ENCODE results near the gene CELSR2. TPM values are rescaled to one million over a fixed set of nuclear protein-coding genes. Genes with fewer than 3 reads are reported as not detected.

CELSR2 gene
- total RNA-seq: 1 to 10 TPM; 7.3 to 7.5 TPM

GRCh38 chr1:109248797-109249629 lies at the start of gene CELSR2:
TSS of gene CELSR2 (plus strand) at chr1:109249539. CDS start at chr1:109250080, 541 bp downstream.
- Histone ChIP-seq H3K4me1 (peaks cover 28% of the 10 kb centered on the region), H3K4me3 (peak within 1 kb of the TSS in 1 of 2 donors; percentile 22), H3K27ac (no peak within 1 kb of the TSS), H3K27me3 (no peaks in the 10 kb centered on the region), H3K9me3 (no peaks in the 10 kb centered on the region), H3K36me3 (replicated peaks in 1 of 2; ENCODE audit: insufficient read depth in 1 of 2, low read depth in 2 of 2) (no peaks in the 10 kb centered on the region)
- ATAC-seq (peak; percentile 91), DNase-seq (peak; percentile 65 to 84 (median 72))
- peak in 1 of 3 donors; percentile 12 for TF ChIP-seq POLR2A (IDR thresholded peaks at IDR 0.05)
- no peak for TF ChIP-seq CTCF (IDR thresholded peaks at IDR 0.05)
- 22 to 56% methylated on average over 9 to 29 of the region's 49 CpGs for WGBS, 2 donors
- intact Hi-C loops (cut with DNase I): no loop called here

- H3K27me3 ChIP-seq: no peaks in the 10 kb centered on the region
- DNase-seq: peak in 1 of 4 donors; percentile 7
- H3K36me3 ChIP-seq (replicated peaks in 1 of 2; ENCODE audit: insufficient read depth in 1 of 2, low read depth in 2 of 2): peaks cover 0 to 3% of the 10 kb centered on the region in 2 donors
- H3K9me3 ChIP-seq: no peaks in the 10 kb centered on the region
- 49 to 83% methylated on average over 7 to 10 of the region's 10 CpGs for WGBS, 2 donors
- peaks cover 12% of the 10 kb centered on the region for H3K4me1 ChIP-seq
- H3K27ac ChIP-seq: no peak overlapping the region
- intact Hi-C loops (cut with DNase I): loop anchor here (10.0 kb wide), 1 partner anchor 95 kb away; no protein-coding TSS in a partner anchor
- no peak for TF ChIP-seq CTCF (IDR thresholded peaks at IDR 0.05)
- TF ChIP-seq POLR2A (IDR thresholded peaks at IDR 0.05): no peak
- H3K4me3 ChIP-seq: no peak overlapping the region
- no peak for ATAC-seq
These were observed 49.6 kb upstream of the CELSR2 start for GRCh38 chr1:109199710-109200109.

- WGBS, 2 donors: 81 to 91% methylated on average over 2 of the region's 2 CpGs
- Histone ChIP-seq H3K4me3 (no peak overlapping the region), H3K27ac (no peak overlapping the region), H3K4me1 (peaks cover 12% of the 10 kb centered on the region), H3K36me3 (replicated peaks in 1 of 2; ENCODE audit: insufficient read depth in 1 of 2, low read depth in 2 of 2) (peaks cover 0 to 3% of the 10 kb centered on the region in 2 donors), H3K27me3 (no peaks in the 10 kb centered on the region), H3K9me3 (no peaks in the 10 kb centered on the region)
- intact Hi-C loops (cut with DNase I): no loop called here
- DNase-seq: peak in 2 of 4 donors; percentile 44 to 47
- no peak for ATAC-seq
- TF ChIP-seq CTCF (IDR thresholded peaks at IDR 0.05): peak in 6 of 7 experiments; percentile 15 to 32 (median 27)
- TF ChIP-seq POLR2A (IDR thresholded peaks at IDR 0.05): no peak
These were observed 48.1 kb upstream of the CELSR2 start for GRCh38 chr1:109201123-109201703.

GRCh38 chr1:109204484-109204883 lies 44.9 kb upstream of the CELSR2 start:
- H3K9me3 ChIP-seq: no peaks in the 10 kb centered on the region
- peaks cover 12% of the 10 kb centered on the region for H3K4me1 ChIP-seq
- no peak overlapping the region for H3K4me3 ChIP-seq
- H3K36me3 ChIP-seq (replicated peaks in 1 of 2; ENCODE audit: insufficient read depth in 1 of 2, low read depth in 2 of 2): peaks cover 0 to 3% of the 10 kb centered on the region in 2 donors
- TF ChIP-seq CTCF (IDR thresholded peaks at IDR 0.05): no peak
- no peak for TF ChIP-seq POLR2A (IDR thresholded peaks at IDR 0.05)
- ATAC-seq (no peak), DNase-seq (no peak)
- no peak overlapping the region for H3K27ac ChIP-seq
- WGBS, 2 donors: 64 to 88% methylated on average over 5 of the region's 5 CpGs
- no peaks in the 10 kb centered on the region for H3K27me3 ChIP-seq
- intact Hi-C loops (cut with DNase I): no loop called here
